Measurements from ENCODE around the gene HINT3. TPM values are rescaled to one million over a fixed set of nuclear protein-coding genes. Genes with fewer than 3 reads are reported as not detected.
"Not testable (repeated sequence)": the region's sequence is repeated elsewhere in the genome, so short reads cannot be mapped to it uniquely, and the experiment has no call there.

The HINT3 gene
- total RNA-seq, 2 donors from 2014 or later: 24.7 to 25.7 TPM

- ATAC-seq: no peak
- DNase-seq: no peak
- intact Hi-C loops (cut with DNase I, micrococcal nuclease): no loop called here
Observed at GRCh38 chr6:125932451-125932795, 24.1 kb upstream of the HINT3 start.

GRCh38 chr6:125935520-125935919, 21.1 kb upstream of the HINT3 start:
- intact Hi-C loops (cut with DNase I, micrococcal nuclease); DNase-seq; ATAC-seq: not testable (repeated sequence)

- ATAC-seq (no peak), DNase-seq (no peak)
- intact Hi-C loops (cut with DNase I, micrococcal nuclease): no loop called here
Observed at GRCh38 chr6:125939026-125939425, 17.5 kb upstream of the HINT3 start.

- DNase-seq: no peak
- ATAC-seq: no peak
- intact Hi-C loops (cut with DNase I, micrococcal nuclease): no loop called here
Observed at GRCh38 chr6:125939791-125940190, 16.8 kb upstream of the HINT3 start.

- intact Hi-C loops (cut with DNase I, micrococcal nuclease): no loop called here
- ATAC-seq: no peak
Observed at GRCh38 chr6:125940247-125941041, 16.1 kb upstream of the HINT3 start.

GRCh38 chr6:125942672-125943527, 13.7 kb upstream of the HINT3 start:
- ATAC-seq: peak; percentile 80
- intact Hi-C loops (cut with DNase I, micrococcal nuclease): no loop called here
- peak in 1 of 2 donors; percentile 63 for DNase-seq

More at GRCh38 chr6:125940247-125941041, 16.1 kb upstream of the HINT3 start:
- no peak for DNase-seq

GRCh38 chr6:125943528-125944433, 12.8 kb upstream of the HINT3 start:
- intact Hi-C loops (cut with DNase I, micrococcal nuclease): no loop called here
- ATAC-seq (peak; percentile 61), DNase-seq (no peak)

GRCh38 chr6:125944434-125944816, 12.1 kb upstream of the HINT3 start:
- intact Hi-C loops (cut with DNase I, micrococcal nuclease): no loop called here
- ATAC-seq (peak; percentile 76), DNase-seq (peak; percentile 82 to 84)

- ATAC-seq (no peak), DNase-seq (no peak)
- intact Hi-C loops (cut with DNase I, micrococcal nuclease): no loop called here
Observed at GRCh38 chr6:125944896-125945295, 11.7 kb upstream of the HINT3 start.

- DNase-seq (no peak), ATAC-seq (no peak)
- intact Hi-C loops (cut with DNase I, micrococcal nuclease): no loop called here
Observed at GRCh38 chr6:125945378-125946141, 11.0 kb upstream of the HINT3 start.

GRCh38 chr6:125947615-125948014, 9.0 kb upstream of the HINT3 start:
- ATAC-seq (no peak), DNase-seq (no peak)
- intact Hi-C loops (cut with DNase I, micrococcal nuclease): no loop called here

- DNase-seq (no peak), ATAC-seq (no peak)
- intact Hi-C loops (cut with DNase I, micrococcal nuclease): no loop called here
Observed at GRCh38 chr6:125948455-125948854, 8.1 kb upstream of the HINT3 start.

- ATAC-seq: no peak
- intact Hi-C loops (cut with DNase I, micrococcal nuclease): no loop called here
- no peak for DNase-seq
Observed at GRCh38 chr6:125949069-125949468, 7.5 kb upstream of the HINT3 start.

GRCh38 chr6:125950293-125950692, 6.3 kb upstream of the HINT3 start:
- no peak for ATAC-seq
- no peak for DNase-seq
- intact Hi-C loops (cut with DNase I, micrococcal nuclease): loop anchor here in 1 of 2 donors (10.0 kb wide), 1 partner anchor 95 kb away; no protein-coding TSS in a partner anchor

GRCh38 chr6:125950716-125951115, 5.9 kb upstream of the HINT3 start:
- ATAC-seq, DNase-seq: not testable (repeated sequence)
- intact Hi-C loops (cut with DNase I, micrococcal nuclease): loop anchor here in 1 of 2 donors (10.0 kb wide), 1 partner anchor 96 kb away; no protein-coding TSS in a partner anchor

GRCh38 chr6:125951323-125951722, 5.2 kb upstream of the HINT3 start:
- DNase-seq (no peak), ATAC-seq (no peak)
- intact Hi-C loops (cut with DNase I, micrococcal nuclease): loop anchor here in 1 of 2 donors (10.0 kb wide), 1 partner anchor 97 kb away; no protein-coding TSS in a partner anchor

- DNase-seq: peak in 1 of 2 donors; percentile 24
- ATAC-seq: no peak
- intact Hi-C loops (cut with DNase I, micrococcal nuclease): loop anchor here in 1 of 2 donors (10.0 kb wide), 1 partner anchor 98 kb away; no protein-coding TSS in a partner anchor
Observed at GRCh38 chr6:125952764-125953501, 3.6 kb upstream of the HINT3 start.
